SK-N-MC (cell line): ENCODE measurements around the gene ATP9B.

ENCODE experiments used
- DNase-seq: peaks from one replicate; pipeline ENCODE4 v3.0.0-alpha.2; 2011; ENCODE audit warnings: low read depth, low spot score
- H3K27ac ChIP-seq: fragments of 200-600 bp; sonication (generic); 2 replicates; pipeline ENCODE4 v1.5.1; 2016; ENCODE audit warnings: mixed run types
- H3K36me3 ChIP-seq: fragments of 200-600 bp; sonication (generic); 2 replicates; pipeline ENCODE4 v1.6.1; 2017; ENCODE audit warnings: antibody characterized with exemption, low read length, mixed read lengths; ENCODE audit not compliant: insufficient read depth
- H3K4me3 ChIP-seq: fragments of 200-600 bp; sonication (generic); 2 replicates; pipeline ENCODE4 v1.5.1; 2016
- H3K9ac ChIP-seq: fragments of 200-600 bp; sonication (generic); 2 replicates; pipeline ENCODE4 v1.8.0; 2017; ENCODE audit warnings: mixed run types, mixed read lengths; ENCODE audit not compliant: insufficient read length
- H3K9me3 ChIP-seq: fragments of 200-600 bp; sonication (generic); 2 replicates; pipeline ENCODE4 v1.6.1; 2017; ENCODE audit warnings: low read depth, mild to moderate bottlenecking, antibody characterized with exemption, low read length, moderate library complexity, mixed read lengths
- EZH2 ChIP-seq: fragments of 200-600 bp; sonication (generic); IDR thresholded peaks from one replicate; pipeline ENCODE4 v1.6.1; 2017; ENCODE audit warnings: antibody characterized with exemption
- FOXP2 ChIP-seq: optimal IDR thresholded peaks from 2 replicates; pipeline ENCODE3; 2011; ENCODE audit warnings: mild to moderate bottlenecking, moderate library complexity; ENCODE audit not compliant: insufficient read depth; ENCODE audit errors: extremely low read length, control extremely low read depth
- POLR2AphosphoS5 ChIP-seq: IDR thresholded peaks from 2 replicates; pipeline ENCODE4 v1.6.1; 2012; ENCODE audit warnings: mild to moderate bottlenecking, low read depth, low read length, borderline replicate concordance

Gene ATP9B

DNA sequence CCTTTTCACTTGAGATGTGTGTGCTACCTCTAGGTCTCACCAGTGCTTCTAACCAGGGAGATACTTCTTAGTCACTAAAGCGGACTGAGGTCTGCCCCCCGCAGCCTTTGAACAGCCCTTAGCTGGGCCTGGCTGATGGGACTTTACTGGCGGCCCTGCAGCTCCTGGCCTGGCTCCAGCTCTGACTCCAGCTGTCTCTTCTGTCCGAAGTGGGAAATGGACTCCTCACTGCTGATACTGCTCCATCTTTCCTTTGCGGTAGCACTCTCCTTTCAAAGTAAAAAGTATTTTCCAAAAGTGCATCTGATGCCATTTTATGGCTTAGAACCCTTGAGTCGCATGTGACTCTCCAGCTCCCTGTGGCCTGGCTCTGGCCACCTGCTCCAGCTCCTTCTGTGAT lies 64.5 kb downstream of the ATP9B start:
- Histone ChIP-seq H3K4me3 (no peak overlapping the region), H3K36me3 (no peaks in the 10 kb centered on the region), H3K9me3 (no peaks in the 10 kb centered on the region), H3K9ac (no peak overlapping the region), H3K27ac (no peak overlapping the region)
- DNase-seq: no peak
- TF ChIP-seq EZH2: no peak
- no peak for TF ChIP-seq POLR2AphosphoS5
- TF ChIP-seq FOXP2: no peak

- no peak overlapping the region for H3K4me3 ChIP-seq
- H3K9me3 ChIP-seq: no peaks in the 10 kb centered on the region
- no peaks in the 10 kb centered on the region for H3K36me3 ChIP-seq
- H3K9ac ChIP-seq: no peak overlapping the region
- no peak for DNase-seq
- TF ChIP-seq FOXP2 (no peak), EZH2 (no peak), POLR2AphosphoS5 (no peak)
- no peak overlapping the region for H3K27ac ChIP-seq
Measured at GRCh38 chr18:79135924-79136323, 66.7 kb downstream of the ATP9B start.

DNA sequence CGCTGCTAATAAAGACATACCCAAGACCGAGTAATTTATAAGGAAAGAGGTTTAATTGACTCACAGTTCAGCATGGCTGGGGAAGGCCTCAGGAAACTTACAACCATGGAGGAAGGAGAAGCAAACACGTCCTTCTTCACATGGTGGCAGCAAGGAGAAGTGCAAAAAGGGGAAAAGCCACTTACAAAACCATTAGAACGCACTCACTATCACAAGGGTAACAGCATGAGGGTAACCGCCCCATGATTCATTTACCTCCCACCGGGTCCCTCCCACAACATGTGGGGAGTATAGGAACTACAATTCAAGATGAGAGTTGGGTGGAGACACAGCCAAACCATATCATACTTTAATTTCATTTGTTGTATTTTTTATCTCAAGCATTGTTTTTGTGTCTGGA lies 67.5 kb downstream of the ATP9B start:
- no peak overlapping the region for H3K9ac ChIP-seq
- no peaks in the 10 kb centered on the region for H3K36me3 ChIP-seq
- no peak overlapping the region for H3K27ac ChIP-seq
- no peaks in the 10 kb centered on the region for H3K9me3 ChIP-seq
- no peak overlapping the region for H3K4me3 ChIP-seq
- TF ChIP-seq EZH2: no peak
- no peak for TF ChIP-seq POLR2AphosphoS5
- no peak for TF ChIP-seq FOXP2
- DNase-seq: no peak

DNA sequence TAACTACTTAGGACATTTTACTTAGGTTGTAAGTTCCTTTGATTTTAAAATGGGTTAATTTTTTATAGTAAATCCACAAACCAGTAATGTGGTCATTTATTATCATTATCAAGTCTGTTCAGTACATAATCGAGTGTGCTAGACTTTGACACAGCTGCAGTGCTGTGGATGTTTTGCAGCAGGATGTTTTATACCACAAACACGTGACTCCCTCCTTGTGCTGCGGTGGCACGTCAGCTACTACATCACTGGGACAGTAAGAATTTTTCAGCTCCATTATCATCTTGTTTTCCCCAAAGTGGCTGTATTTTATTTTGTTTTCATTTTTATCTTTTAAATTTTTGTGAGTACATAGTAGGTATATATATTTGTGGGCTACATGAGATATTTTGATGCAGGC lies 70.0 kb downstream of the ATP9B start:
- Histone ChIP-seq H3K27ac (no peak overlapping the region), H3K9me3 (no peaks in the 10 kb centered on the region), H3K9ac (no peak overlapping the region), H3K36me3 (no peaks in the 10 kb centered on the region), H3K4me3 (no peak overlapping the region)
- no peak for DNase-seq
- TF ChIP-seq EZH2 (no peak), POLR2AphosphoS5 (no peak), FOXP2 (no peak)

- TF ChIP-seq POLR2AphosphoS5 (no peak), EZH2 (no peak), FOXP2 (no peak)
- Histone ChIP-seq H3K4me3 (no peak overlapping the region), H3K9me3 (no peaks in the 10 kb centered on the region), H3K27ac (no peak overlapping the region), H3K36me3 (no peaks in the 10 kb centered on the region), H3K9ac (no peak overlapping the region)
- no peak for DNase-seq
Measured at GRCh38 chr18:79147014-79147413, 77.8 kb downstream of the ATP9B start.

DNA sequence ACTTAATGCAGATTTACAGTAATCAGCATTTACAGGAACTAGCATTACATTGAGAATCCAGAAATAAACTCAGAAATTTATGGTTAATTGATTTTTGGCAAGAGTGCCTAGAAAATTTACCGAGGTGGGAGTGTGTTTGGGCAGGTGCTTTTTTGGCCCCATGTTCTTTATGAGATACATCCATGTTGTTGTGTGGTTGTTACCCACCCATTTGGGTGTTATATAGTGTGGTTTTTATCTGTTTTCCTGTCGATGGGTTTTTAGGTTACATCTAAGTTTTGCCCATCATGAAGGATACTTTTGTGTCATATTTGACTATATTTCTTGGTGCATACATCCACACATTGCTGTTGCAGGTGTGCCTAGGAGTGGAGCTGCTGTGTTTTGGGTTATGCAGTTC lies 82.0 kb downstream of the ATP9B start:
- DNase-seq: no peak
- H3K36me3 ChIP-seq: no peaks in the 10 kb centered on the region
- no peak overlapping the region for H3K4me3 ChIP-seq
- TF ChIP-seq FOXP2: no peak
- no peak for TF ChIP-seq EZH2
- no peak for TF ChIP-seq POLR2AphosphoS5
- no peak overlapping the region for H3K9ac ChIP-seq
- no peaks in the 10 kb centered on the region for H3K9me3 ChIP-seq
- H3K27ac ChIP-seq: no peak overlapping the region

- Histone ChIP-seq H3K9ac (no peak overlapping the region), H3K36me3 (no peaks in the 10 kb centered on the region), H3K27ac (no peak overlapping the region), H3K9me3 (no peaks in the 10 kb centered on the region), H3K4me3 (no peak overlapping the region)
- DNase-seq: no peak
- no peak for TF ChIP-seq FOXP2
Measured at GRCh38 chr18:79156327-79156726, 87.1 kb downstream of the ATP9B start.

DNA sequence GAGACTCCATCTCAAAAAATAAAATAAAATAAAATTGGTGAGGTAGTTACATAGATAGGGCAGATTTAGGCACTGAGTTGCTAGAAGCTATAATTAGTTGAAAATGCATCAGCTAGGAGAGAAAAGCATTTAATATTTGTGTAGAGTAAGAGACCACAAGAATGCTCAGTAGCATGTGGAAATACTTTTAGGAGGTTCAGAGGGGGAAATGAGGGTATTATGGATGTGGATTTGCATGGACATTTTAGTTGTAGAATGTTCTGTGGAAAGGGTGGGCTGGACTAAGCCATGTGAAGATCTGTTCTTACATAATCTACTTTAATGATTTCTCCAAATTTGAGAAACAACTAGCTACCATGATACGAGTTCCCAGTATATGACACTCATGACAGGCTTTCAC lies 95.5 kb downstream of the ATP9B start:
- TF ChIP-seq EZH2 (no peak), POLR2AphosphoS5 (no peak), FOXP2 (no peak)
- Histone ChIP-seq H3K9ac (no peak overlapping the region), H3K36me3 (no peaks in the 10 kb centered on the region), H3K4me3 (no peak overlapping the region), H3K9me3 (no peaks in the 10 kb centered on the region), H3K27ac (no peak overlapping the region)
- DNase-seq: no peak

DNA sequence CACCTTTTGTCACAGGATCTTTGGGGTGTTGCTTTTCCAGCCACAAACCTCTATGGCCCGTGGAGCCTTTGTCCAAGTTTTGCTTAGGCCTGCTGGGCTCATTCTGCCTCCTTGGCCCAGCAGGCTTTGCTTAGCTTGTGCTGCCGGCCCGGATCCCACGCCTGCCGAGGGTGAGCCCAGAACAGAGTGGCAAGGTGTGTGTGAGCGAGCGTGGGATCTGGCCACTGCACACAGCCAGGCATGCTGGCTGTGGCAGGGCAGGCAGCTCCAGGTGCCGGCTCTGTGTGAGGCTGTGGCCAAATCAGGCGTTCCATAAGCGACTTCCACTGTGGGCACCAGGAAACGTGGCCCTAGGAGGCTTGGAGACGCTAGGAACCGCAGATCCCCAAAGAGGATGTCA lies 97.5 kb downstream of the ATP9B start:
- TF ChIP-seq POLR2AphosphoS5 (no peak), FOXP2 (no peak), EZH2 (no peak)
- H3K9ac ChIP-seq: no peak overlapping the region

DNA sequence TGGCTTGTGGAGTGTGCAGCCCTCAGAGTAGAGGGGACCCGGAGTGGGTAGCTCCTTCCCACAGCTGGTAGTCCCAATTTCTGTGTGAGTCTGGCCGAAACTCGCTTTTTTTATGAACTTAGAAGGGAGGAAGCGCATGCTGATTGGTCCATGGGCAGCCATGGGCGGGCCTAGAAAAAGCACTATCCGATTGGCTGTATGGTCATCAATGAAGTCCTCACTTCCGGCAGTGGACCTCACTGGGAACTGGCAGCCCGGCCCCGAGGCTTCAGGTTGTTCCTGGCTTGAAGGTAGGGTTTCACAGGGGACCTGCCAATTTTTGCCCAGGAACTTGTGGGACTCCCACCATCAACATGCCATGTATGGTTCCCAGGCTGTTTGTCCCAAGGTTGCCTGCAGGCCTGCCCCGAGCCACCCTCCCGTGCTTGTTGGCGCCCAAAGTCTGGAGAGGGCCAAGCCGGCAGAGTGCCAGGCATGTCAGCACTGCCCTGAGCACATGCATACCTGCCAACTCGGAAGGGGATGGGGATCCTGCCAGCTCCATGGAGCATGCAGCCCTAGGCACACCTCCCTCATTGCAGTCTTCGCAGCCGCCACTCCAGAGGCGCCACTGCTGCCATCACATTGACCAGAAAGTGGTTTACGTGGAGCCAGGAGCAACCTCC lies 98.5 kb downstream of the ATP9B start:
- Histone ChIP-seq H3K9me3 (no peaks in the 10 kb centered on the region), H3K9ac (no peak overlapping the region), H3K4me3 (no peak overlapping the region), H3K36me3 (no peaks in the 10 kb centered on the region), H3K27ac (no peak overlapping the region)
- TF ChIP-seq POLR2AphosphoS5 (no peak), FOXP2 (no peak), EZH2 (no peak)
- DNase-seq: no peak

More for the DNA sequence above, 97.5 kb downstream of the ATP9B start:
- Histone ChIP-seq H3K36me3 (no peaks in the 10 kb centered on the region), H3K27ac (no peak overlapping the region), H3K9me3 (no peaks in the 10 kb centered on the region), H3K4me3 (no peak overlapping the region)
- DNase-seq: no peak
